HUDEP-2 (cell line): ENCODE data around the gene LMTK2.

ENCODE experiments used
- DNase-seq, 76 experiments: peaks; one replicate each; lab custom pipeline; 2025; ENCODE audit not compliant: unreplicated experiment in 76 of 76; lab: John Stamatoyannopoulos, UW

The LMTK2 gene

GRCh38 chr7:98106647-98107312, at the start of gene LMTK2:
Gene LMTK2, plus strand, starts transcription at chr7:98106862. Its CDS starts 316 bp downstream, at chr7:98107178.
- DNase-seq: peak in 75 of 76 experiments; percentile 26 to 96 (median 86)

- no peak for DNase-seq
Observed at GRCh38 chr7:98057157-98057556, 49.5 kb upstream of the LMTK2 start.

- DNase-seq: peak in 71 of 76 experiments; percentile 6 to 82 (median 44)
Observed at GRCh38 chr7:98058186-98058585, 48.5 kb upstream of the LMTK2 start.

- no peak for DNase-seq
Observed at GRCh38 chr7:98064233-98064632, 42.4 kb upstream of the LMTK2 start.

- no peak for DNase-seq
Observed at GRCh38 chr7:98066208-98066607, 40.5 kb upstream of the LMTK2 start.

GRCh38 chr7:98066934-98067507, 39.6 kb upstream of the LMTK2 start:
- no peak for DNase-seq

- no peak for DNase-seq
Observed at GRCh38 chr7:98073047-98073446, 33.6 kb upstream of the LMTK2 start.

GRCh38 chr7:98075801-98076200, 30.9 kb upstream of the LMTK2 start:
- no peak for DNase-seq

- no peak for DNase-seq
Observed at GRCh38 chr7:98077762-98078161, 28.9 kb upstream of the LMTK2 start.

GRCh38 chr7:98078197-98078870, 28.3 kb upstream of the LMTK2 start:
- no peak for DNase-seq

GRCh38 chr7:98079891-98080648, 26.6 kb upstream of the LMTK2 start:
- DNase-seq: no peak

GRCh38 chr7:98081319-98081718, 25.3 kb upstream of the LMTK2 start:
- no peak for DNase-seq

- no peak for DNase-seq
Observed at GRCh38 chr7:98084631-98085030, 22.0 kb upstream of the LMTK2 start.

GRCh38 chr7:98085674-98086073, 21.0 kb upstream of the LMTK2 start:
- no peak for DNase-seq

GRCh38 chr7:98086281-98086718, 20.4 kb upstream of the LMTK2 start:
- DNase-seq: peak in 1 of 76 experiments; percentile 2

GRCh38 chr7:98088109-98088508, 18.6 kb upstream of the LMTK2 start:
- no peak for DNase-seq

- DNase-seq: no peak
Observed at GRCh38 chr7:98090116-98090515, 16.5 kb upstream of the LMTK2 start.

GRCh38 chr7:98091061-98091460, 15.6 kb upstream of the LMTK2 start:
- no peak for DNase-seq

GRCh38 chr7:98091523-98091922, 15.1 kb upstream of the LMTK2 start:
- DNase-seq: no peak

- DNase-seq: no peak
Observed at GRCh38 chr7:98097042-98097645, 9.5 kb upstream of the LMTK2 start.

GRCh38 chr7:98100088-98100487, 6.6 kb upstream of the LMTK2 start:
- DNase-seq: no peak
